Upper lobe of left lung (tissue), 4 donors: Measurements from ENCODE around the gene MTM1.

Experiments used
- EP300 ChIP-seq, 4 donors: sonication (generic); formaldehyde crosslinking; IDR thresholded peaks; one replicate each; pipeline ENCODE4 v1.5.1; 2017; ENCODE audit warnings: antibody characterized with exemption in 4 of 4, control low read depth in 2 of 4
- POLR2A ChIP-seq, 4 donors: fragments of 450-650 bp; IDR thresholded peaks; one replicate each; pipeline ENCODE4 v1.5.1; 2016 to 2017; ENCODE audit warnings: antibody characterized with exemption in 4 of 4, mild to moderate bottlenecking in 2 of 4
- POLR2AphosphoS5 ChIP-seq, 2 donors: sonication (generic); formaldehyde crosslinking; IDR thresholded peaks; one replicate each; pipeline ENCODE4 v1.5.1; 2017; ENCODE audit warnings: antibody characterized with exemption in 2 of 2
- TF ChIP-seq, protein P1 (sequence below), 6 experiments: fragments of 450-650 bp in 4 of 6; fragments of 200-600 bp in 2 of 6; sonication (generic) in 2 of 6; IDR thresholded peaks; one replicate each; pipeline ENCODE4 v1.5.1; 2016 to 2019; ENCODE audit warnings: antibody characterized with exemption in 6 of 6

GRCh38 chrX:150527108-150527507, 41.3 kb upstream of the MTM1 start:
- no peak for TF ChIP-seq POLR2AphosphoS5 (IDR thresholded peaks at IDR 0.05)
- TF ChIP-seq, protein P1, sequence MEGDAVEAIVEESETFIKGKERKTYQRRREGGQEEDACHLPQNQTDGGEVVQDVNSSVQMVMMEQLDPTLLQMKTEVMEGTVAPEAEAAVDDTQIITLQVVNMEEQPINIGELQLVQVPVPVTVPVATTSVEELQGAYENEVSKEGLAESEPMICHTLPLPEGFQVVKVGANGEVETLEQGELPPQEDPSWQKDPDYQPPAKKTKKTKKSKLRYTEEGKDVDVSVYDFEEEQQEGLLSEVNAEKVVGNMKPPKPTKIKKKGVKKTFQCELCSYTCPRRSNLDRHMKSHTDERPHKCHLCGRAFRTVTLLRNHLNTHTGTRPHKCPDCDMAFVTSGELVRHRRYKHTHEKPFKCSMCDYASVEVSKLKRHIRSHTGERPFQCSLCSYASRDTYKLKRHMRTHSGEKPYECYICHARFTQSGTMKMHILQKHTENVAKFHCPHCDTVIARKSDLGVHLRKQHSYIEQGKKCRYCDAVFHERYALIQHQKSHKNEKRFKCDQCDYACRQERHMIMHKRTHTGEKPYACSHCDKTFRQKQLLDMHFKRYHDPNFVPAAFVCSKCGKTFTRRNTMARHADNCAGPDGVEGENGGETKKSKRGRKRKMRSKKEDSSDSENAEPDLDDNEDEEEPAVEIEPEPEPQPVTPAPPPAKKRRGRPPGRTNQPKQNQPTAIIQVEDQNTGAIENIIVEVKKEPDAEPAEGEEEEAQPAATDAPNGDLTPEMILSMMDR (IDR thresholded peaks at IDR 0.05) = no peak
- TF ChIP-seq POLR2A (IDR thresholded peaks at IDR 0.05) = no peak
- no peak for TF ChIP-seq EP300 (IDR thresholded peaks at IDR 0.05)
